ENCODE data around the gene TENM4.

GRCh38 chr11:79028225-79028624, 412.6 kb downstream of the TENM4 start:
- TF ChIP-seq, protein P1, sequence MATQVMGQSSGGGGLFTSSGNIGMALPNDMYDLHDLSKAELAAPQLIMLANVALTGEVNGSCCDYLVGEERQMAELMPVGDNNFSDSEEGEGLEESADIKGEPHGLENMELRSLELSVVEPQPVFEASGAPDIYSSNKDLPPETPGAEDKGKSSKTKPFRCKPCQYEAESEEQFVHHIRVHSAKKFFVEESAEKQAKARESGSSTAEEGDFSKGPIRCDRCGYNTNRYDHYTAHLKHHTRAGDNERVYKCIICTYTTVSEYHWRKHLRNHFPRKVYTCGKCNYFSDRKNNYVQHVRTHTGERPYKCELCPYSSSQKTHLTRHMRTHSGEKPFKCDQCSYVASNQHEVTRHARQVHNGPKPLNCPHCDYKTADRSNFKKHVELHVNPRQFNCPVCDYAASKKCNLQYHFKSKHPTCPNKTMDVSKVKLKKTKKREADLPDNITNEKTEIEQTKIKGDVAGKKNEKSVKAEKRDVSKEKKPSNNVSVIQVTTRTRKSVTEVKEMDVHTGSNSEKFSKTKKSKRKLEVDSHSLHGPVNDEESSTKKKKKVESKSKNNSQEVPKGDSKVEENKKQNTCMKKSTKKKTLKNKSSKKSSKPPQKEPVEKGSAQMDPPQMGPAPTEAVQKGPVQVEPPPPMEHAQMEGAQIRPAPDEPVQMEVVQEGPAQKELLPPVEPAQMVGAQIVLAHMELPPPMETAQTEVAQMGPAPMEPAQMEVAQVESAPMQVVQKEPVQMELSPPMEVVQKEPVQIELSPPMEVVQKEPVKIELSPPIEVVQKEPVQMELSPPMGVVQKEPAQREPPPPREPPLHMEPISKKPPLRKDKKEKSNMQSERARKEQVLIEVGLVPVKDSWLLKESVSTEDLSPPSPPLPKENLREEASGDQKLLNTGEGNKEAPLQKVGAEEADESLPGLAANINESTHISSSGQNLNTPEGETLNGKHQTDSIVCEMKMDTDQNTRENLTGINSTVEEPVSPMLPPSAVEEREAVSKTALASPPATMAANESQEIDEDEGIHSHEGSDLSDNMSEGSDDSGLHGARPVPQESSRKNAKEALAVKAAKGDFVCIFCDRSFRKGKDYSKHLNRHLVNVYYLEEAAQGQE (IDR thresholded peaks at IDR 0.05; ENCODE audit: insufficient read depth in 1 of 2, low read depth in 2 of 2, low read length in 2 of 2), result no peak
- TF ChIP-seq POLR2AphosphoS5 (IDR thresholded peaks at IDR 0.05; ENCODE audit: low read depth, low read length) (no peak), TAF1 (IDR thresholded peaks at IDR 0.05; ENCODE audit: borderline replicate concordance, insufficient read depth, low read length) (no peak), SIN3A (IDR thresholded peaks at IDR 0.05; ENCODE audit: borderline replicate concordance, insufficient read depth, low read length) (no peak)
